Right lobe of liver (tissue), 4 donors: ENCODE results near the gene SMIM36.
"Not testable (repeated sequence)": the region's sequence is repeated elsewhere in the genome, so short reads cannot be mapped to it uniquely, and the experiment has no call there.

Experiments
- CTCF ChIP-seq, 4 donors: fragments of 200-600 bp in 3 of 4; fragments of 450-650 bp in 1 of 4; IDR thresholded peaks; one replicate each; pipeline versions ENCODE4 v1.5.1 to v1.8.0; 2016 to 2022; ENCODE audit warnings: antibody characterized with exemption in 4 of 4, mild to moderate bottlenecking in 2 of 4
- POLR2A ChIP-seq: fragments of 450-650 bp; IDR thresholded peaks from one replicate; pipeline ENCODE4 v1.6.1; 2017; ENCODE audit warnings: antibody characterized with exemption, mild to moderate bottlenecking
- donor health status: DM: no; HTN: no; CAD: no.
- donor health status: DM: no; HTN: no; CAD: no.
- donor health status: DM: no; HTN: yes; CAD: no.

DNA sequence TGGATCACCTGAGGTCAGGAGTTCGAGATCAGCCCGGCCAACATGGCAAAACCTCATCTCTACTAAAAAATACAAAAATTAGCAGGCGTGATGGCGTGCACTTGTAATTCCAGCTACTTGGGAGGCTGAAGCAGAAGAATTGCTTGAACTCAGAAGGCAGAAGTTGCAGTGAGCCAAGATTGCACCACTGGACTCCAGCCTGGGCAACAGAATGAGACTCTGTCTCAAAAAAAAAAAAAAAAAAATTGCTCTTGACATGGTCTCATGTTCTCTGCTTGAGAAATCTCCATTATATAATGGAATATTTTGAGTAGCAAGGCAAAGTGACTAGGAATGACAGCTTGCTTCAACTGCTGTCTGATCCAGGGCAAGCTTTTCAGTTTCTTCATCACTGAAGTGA lies 65.2 kb downstream of the SMIM36 start:
- TF ChIP-seq CTCF (IDR thresholded peaks at IDR 0.05); POLR2A: not testable (repeated sequence)
